Measurements from ENCODE around the gene ITGB6.

Gene ITGB6, protein sequence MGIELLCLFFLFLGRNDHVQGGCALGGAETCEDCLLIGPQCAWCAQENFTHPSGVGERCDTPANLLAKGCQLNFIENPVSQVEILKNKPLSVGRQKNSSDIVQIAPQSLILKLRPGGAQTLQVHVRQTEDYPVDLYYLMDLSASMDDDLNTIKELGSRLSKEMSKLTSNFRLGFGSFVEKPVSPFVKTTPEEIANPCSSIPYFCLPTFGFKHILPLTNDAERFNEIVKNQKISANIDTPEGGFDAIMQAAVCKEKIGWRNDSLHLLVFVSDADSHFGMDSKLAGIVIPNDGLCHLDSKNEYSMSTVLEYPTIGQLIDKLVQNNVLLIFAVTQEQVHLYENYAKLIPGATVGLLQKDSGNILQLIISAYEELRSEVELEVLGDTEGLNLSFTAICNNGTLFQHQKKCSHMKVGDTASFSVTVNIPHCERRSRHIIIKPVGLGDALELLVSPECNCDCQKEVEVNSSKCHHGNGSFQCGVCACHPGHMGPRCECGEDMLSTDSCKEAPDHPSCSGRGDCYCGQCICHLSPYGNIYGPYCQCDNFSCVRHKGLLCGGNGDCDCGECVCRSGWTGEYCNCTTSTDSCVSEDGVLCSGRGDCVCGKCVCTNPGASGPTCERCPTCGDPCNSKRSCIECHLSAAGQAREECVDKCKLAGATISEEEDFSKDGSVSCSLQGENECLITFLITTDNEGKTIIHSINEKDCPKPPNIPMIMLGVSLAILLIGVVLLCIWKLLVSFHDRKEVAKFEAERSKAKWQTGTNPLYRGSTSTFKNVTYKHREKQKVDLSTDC

DNA sequence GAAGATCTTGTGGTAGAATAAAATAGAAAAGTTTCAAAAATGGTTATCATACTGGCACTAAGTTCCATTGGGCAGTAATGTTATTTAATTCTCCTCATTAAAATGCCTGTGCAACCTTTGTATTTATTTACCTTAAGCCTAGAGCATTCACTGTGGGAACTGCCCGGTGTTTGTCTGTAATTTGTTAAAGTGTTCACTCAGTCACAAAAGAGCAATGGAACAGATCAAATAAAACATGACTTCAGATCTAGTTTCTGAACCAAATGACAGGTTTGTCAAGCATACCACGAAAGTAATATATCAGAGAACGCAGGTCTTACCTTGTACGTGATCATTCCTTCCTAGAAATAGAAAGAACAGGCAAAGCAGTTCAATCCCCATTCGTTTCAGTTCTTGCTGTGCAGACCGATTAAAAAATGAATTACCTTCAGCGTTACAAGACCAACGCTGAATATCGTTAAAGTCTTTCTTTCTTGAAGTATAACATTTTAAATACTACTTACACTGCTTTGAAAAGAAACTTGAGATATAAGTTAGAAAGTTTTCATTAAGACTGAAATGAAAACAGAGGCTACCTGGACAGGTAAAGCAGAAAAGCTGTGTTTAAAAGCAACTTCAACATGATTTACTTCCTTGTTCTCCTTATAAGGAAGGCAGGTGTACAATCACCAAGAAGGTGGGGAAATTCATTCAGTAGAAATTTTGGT lies at the start of gene ITGB6:
Gene ITGB6 (minus strand): TSS at position 590 of the 707 bp plus-strand sequence. CDS start 209 bp downstream, at position 381.
- H3K27me3 Mint-ChIP-seq: peaks cover 17% of the 10 kb centered on the region
- CTCF ChIA-PET: interaction anchor here (0.9 kb wide), 1 partner anchor 10 kb away, joined by 4 read pairs; no protein-coding TSS in a partner anchor

DNA sequence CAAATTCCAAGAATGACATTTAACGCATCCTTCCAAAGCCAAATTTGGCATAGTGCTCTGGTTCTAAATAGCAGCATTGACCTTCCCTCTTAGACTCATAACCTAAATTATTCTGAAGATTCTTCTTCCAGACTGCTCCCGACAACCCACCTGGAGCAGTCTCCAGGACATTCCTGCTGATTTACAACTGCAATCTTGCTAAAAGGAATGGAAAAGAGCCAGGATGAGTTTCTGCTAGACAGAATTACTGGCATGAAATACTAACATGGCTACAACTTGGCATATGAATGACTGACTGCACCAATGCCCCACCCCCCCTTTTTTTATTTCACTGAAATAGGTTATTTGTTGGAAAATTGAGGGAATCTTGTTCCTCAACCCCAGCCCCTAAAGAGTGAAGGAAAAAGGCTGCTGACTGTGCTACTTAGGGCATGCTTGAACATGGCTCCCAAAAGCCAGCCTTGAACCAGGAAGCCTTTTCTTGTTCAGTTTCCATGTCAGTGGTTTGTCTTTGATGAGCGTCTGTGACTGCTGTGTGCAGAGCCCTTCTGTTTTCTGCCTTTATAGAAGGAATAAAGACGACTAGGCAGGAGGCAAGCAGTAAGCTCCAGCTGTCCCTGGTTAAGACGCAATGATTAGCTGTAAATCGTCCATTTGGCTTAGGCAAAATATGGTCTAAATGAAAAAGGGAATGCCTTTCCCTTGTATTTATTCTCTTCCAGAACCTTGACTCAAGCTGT lies 47.4 kb upstream of the ITGB6 start:
- no peak overlapping the region for H3K4me3 Mint-ChIP-seq
- no peaks in the 10 kb centered on the region for H3K36me3 Mint-ChIP-seq
- no peaks in the 10 kb centered on the region for H3K27me3 Mint-ChIP-seq
- CTCF ChIA-PET: no interaction called here
- no peaks in the 10 kb centered on the region for H3K9me3 Mint-ChIP-seq
- DNase-seq: no peak
- H3K4me1 Mint-ChIP-seq: no peaks in the 10 kb centered on the region
- no peak overlapping the region for H3K27ac Mint-ChIP-seq

More for the DNA sequence above, at the start of gene ITGB6:
- H3K9me3 Mint-ChIP-seq: no peaks in the 10 kb centered on the region
- no peak within 1 kb of the TSS for H3K27ac Mint-ChIP-seq
- no peak within 1 kb of the TSS for H3K4me3 Mint-ChIP-seq
- DNase-seq: no peak
- no peaks in the 10 kb centered on the region for H3K36me3 Mint-ChIP-seq
- H3K4me1 Mint-ChIP-seq: peaks cover 5% of the 10 kb centered on the region

DNA sequence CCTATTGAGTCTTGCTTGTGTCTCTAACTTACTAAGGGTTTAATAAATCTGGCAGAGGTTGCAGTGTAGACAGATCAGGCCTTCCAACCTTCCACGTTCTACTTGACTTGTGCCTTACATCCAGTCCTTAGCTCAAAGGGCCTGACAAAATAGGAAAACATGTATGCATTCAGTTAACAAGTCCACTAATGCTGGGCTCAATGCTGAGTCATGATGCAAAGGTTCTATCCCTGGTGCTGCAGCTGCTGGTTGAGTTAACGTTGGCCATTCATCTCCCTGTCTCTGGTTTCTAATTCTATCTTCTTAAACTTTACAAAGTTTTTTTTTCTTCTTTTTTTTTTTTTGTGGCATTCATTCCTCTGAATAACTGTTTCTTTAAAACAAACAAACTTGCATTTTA lies 46.3 kb upstream of the ITGB6 start:
- no peaks in the 10 kb centered on the region for H3K27me3 Mint-ChIP-seq
- H3K9me3 Mint-ChIP-seq: no peaks in the 10 kb centered on the region
- CTCF ChIA-PET: no interaction called here
- no peak overlapping the region for H3K4me3 Mint-ChIP-seq
- H3K27ac Mint-ChIP-seq: no peak overlapping the region
- no peak for DNase-seq
- no peaks in the 10 kb centered on the region for H3K4me1 Mint-ChIP-seq
- no peaks in the 10 kb centered on the region for H3K36me3 Mint-ChIP-seq

DNA sequence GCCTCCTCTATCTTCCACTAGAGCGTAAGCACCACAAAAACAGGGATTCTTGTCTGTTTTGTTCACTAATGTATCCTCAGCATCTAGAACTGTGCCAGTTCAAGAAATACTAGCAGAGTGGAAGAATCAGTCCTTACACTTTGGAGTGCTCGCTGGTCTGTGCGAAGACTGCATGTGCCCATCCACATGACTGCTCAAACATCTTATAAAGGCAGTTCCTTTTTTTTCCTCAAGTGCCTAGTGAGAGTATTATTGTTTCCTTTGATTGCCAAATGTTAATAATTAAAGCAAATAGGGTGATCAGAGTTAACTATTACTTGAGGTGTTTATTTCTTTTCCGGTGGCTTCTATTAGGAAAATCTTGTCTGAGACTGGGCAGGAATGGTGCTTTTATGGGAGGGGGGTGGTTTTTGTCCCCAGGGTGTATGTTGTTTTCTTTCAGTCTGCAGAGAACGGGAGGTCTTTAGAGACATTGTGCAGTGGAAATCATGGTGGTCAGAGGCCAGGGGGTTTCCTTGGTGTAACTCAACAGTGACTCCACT lies 45.6 kb upstream of the ITGB6 start:
- H3K36me3 Mint-ChIP-seq: no peaks in the 10 kb centered on the region
- H3K27ac Mint-ChIP-seq: no peak overlapping the region
- CTCF ChIA-PET: interaction anchor here (0.9 kb wide), 1 partner anchor 673 kb away, joined by 3 read pairs; no protein-coding TSS in a partner anchor
- H3K27me3 Mint-ChIP-seq: no peaks in the 10 kb centered on the region
- H3K4me3 Mint-ChIP-seq: no peak overlapping the region
- H3K4me1 Mint-ChIP-seq: no peaks in the 10 kb centered on the region
- no peaks in the 10 kb centered on the region for H3K9me3 Mint-ChIP-seq
- DNase-seq: no peak

DNA sequence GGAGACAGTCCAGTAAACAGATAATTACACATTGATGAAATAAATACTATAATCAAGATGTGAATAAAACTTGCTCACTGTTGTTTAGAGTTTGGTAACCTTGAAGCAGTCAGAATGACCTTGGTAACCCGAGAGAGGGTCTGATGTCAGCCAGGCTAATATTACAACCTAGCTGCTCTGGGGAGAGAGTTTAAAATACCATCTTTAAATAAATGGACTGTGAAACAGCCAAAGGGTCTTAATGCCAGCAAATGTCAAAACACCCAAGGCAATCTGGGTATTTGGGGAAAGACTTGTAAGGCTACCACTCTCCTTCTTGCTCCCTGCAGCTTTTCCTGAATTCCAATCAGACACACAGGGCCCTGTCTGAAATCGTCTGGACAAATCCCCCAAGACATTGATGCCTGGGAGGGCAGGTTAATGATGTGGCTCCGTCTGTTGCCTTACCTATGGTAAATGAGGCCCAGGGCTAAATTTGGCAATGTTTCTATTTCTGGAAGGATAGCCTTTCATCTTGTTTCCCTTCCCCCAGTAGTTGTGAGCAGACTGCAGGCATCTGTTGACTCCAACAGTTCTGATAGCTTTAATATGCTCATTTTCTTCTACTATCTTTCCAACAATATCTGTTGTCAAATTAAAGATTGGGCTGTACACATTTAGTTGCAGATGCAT lies 43.0 kb upstream of the ITGB6 start:
- Mint-ChIP-seq H3K9me3 (no peaks in the 10 kb centered on the region), H3K4me3 (no peak overlapping the region), H3K4me1 (no peaks in the 10 kb centered on the region), H3K36me3 (no peaks in the 10 kb centered on the region), H3K27ac (no peak overlapping the region), H3K27me3 (peaks cover 5% of the 10 kb centered on the region)
- no peak for DNase-seq
- CTCF ChIA-PET: no interaction called here

DNA sequence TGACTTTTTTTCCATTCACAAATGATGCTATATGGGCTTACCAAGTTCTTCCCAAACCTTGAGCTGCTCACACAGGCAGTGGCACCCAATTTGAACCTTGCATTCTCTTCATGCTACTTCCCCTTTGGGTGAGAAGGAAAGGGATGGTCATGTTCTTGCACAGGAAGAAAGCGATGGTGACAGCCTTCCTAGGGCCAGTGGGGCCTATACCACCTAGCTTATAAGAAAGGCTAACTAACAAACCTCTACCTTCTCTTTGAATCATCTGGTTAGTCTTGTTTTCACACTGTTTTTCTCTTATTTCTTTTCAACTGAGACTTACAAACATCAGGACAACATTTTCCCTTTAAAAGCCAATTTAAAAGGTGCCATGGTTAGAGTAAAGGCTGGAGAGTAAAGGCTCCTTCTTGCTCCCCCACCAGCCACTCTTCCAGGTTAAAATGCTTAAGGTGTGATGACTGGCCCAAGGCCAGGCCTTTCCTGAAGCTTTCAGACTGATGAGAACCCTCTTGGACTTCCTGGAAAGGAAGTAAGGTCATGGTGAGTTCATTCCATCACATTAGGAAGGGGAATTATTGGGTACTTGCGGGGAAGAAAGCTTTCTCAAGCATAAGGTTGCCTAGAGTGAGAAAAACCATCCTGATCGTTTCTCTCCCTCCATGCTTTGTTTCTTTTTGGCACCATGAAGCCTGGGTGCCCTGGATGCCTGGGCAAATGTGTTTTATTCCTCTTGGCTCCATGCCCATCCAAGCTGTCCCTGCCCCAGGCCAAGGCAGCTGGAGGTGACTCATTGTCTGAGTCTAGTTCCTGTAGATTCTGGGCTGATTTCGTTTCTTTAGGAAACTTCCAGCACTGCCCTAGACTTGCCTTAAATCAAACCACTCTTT lies 41.4 kb upstream of the ITGB6 start:
- H3K4me3 Mint-ChIP-seq: no peak overlapping the region
- H3K36me3 Mint-ChIP-seq: no peaks in the 10 kb centered on the region
- H3K9me3 Mint-ChIP-seq: no peaks in the 10 kb centered on the region
- DNase-seq: no peak
- H3K4me1 Mint-ChIP-seq: no peaks in the 10 kb centered on the region
- CTCF ChIA-PET: interaction anchor here (1.0 kb wide), 1 partner anchor 10 kb away, joined by 4 read pairs; no protein-coding TSS in a partner anchor
- H3K27me3 Mint-ChIP-seq: peaks cover 9% of the 10 kb centered on the region
- no peak overlapping the region for H3K27ac Mint-ChIP-seq

DNA sequence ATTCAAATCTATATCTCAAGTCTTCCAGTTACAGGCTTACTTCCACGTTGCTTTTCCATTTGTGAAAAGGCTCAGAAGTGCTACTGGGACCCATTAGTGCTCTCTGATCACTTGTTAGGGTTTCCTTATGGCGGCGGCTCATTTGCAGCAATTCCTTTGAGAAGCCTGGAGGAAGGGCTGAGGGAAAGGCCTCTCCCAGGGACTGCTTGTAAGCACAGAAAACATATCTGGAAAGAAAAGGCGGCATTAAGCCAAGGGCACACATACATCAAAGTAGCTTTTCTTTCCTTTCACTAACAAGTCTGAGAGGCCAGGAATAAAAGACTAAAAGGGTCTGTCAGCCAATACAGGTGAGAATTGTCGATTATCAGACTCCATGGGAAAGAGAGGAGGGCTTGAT lies 39.4 kb upstream of the ITGB6 start:
- H3K4me1 Mint-ChIP-seq: no peaks in the 10 kb centered on the region
- H3K27me3 Mint-ChIP-seq: peaks cover 9% of the 10 kb centered on the region
- H3K27ac Mint-ChIP-seq: no peak overlapping the region
- no peak for DNase-seq
- CTCF ChIA-PET: no interaction called here
- no peak overlapping the region for H3K4me3 Mint-ChIP-seq
- no peaks in the 10 kb centered on the region for H3K9me3 Mint-ChIP-seq
- H3K36me3 Mint-ChIP-seq: no peaks in the 10 kb centered on the region

DNA sequence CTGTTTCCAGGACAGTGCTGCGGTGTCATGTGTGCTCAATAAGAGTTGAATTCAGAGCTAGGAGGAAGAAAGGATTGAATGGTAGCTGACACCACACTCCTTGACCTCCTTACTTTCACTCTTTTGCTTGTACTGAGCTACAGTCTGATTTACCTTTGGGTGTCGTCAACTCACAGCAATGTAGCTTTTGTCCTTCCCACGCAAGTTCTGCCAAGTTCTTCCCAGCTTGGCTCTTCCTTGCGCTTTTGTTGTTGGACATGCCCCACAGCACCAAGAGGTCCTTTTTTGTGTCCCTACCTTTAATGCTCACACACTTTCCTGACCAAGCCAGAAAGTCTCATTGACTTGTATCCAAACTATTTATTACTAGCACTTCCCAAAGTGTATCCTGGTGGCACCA lies 38.3 kb upstream of the ITGB6 start:
- Mint-ChIP-seq H3K4me3 (no peak overlapping the region), H3K36me3 (no peaks in the 10 kb centered on the region), H3K27me3 (peaks cover 9% of the 10 kb centered on the region), H3K9me3 (no peaks in the 10 kb centered on the region), H3K27ac (no peak overlapping the region), H3K4me1 (no peaks in the 10 kb centered on the region)
- CTCF ChIA-PET: interaction anchor here (1.7 kb wide), 1 partner anchor 14 kb away, joined by 6 read pairs; no protein-coding TSS in a partner anchor
- DNase-seq: no peak

DNA sequence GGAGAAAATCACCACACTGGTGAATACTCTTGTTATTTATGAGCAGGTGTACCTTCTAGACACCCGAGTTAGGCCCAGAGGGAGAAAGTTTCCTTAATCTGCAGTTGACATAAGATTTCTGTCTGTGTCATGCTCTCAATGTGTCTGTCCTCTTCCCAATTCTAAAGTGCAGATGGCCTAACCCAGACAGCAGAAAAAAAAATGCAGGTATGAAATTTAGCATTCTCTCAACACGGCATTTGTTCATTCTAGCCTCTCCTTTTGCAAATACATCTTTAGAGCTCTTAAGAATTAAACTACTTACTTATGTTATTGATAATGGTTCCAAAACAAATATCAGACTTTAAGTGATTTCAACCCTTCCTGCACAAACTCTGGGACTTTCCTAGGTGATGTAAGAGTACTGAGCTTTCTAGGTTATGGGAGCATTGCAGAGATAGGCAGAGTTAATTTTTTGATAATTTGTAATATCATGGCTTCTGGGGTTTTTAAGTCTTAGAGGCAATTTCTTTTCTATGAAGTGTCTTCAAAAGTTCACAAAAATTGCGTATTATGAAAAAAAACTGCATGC lies 32.9 kb upstream of the ITGB6 start:
- Mint-ChIP-seq H3K4me1 (no peaks in the 10 kb centered on the region), H3K27ac (no peak overlapping the region), H3K9me3 (no peaks in the 10 kb centered on the region), H3K27me3 (peaks cover 4% of the 10 kb centered on the region), H3K36me3 (no peaks in the 10 kb centered on the region), H3K4me3 (no peak overlapping the region)
- CTCF ChIA-PET: interaction anchor here (1.5 kb wide), 1 partner anchor 19 kb away, joined by 3 read pairs; no protein-coding TSS in a partner anchor
- no peak for DNase-seq

DNA sequence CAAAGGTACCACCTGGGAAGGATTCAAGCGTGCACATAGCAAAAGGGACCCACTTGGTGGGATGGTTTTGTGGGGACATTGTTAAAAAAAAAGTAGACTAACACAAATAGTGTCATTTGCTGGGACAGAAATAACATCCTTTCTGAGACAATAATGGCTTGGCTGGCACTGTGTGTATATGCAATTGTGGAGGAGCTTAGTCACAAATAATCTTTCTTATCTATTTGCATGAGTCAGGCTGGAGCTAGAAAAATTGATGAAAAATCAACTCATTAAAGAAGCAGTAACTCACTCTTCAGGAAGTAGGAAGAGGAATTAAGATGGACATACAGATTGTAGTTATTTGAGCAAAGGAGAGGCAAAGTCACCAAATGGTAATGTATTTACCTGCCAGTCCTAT lies 29.5 kb upstream of the ITGB6 start:
- no peak for DNase-seq
- Mint-ChIP-seq H3K27me3 (peaks cover 15% of the 10 kb centered on the region), H3K4me3 (no peak overlapping the region), H3K27ac (no peak overlapping the region), H3K4me1 (peaks cover 3% of the 10 kb centered on the region), H3K36me3 (no peaks in the 10 kb centered on the region), H3K9me3 (no peaks in the 10 kb centered on the region)
- CTCF ChIA-PET: interaction anchor here (0.6 kb wide), 1 partner anchor 748 kb away, joined by 3 read pairs; no protein-coding TSS in a partner anchor

DNA sequence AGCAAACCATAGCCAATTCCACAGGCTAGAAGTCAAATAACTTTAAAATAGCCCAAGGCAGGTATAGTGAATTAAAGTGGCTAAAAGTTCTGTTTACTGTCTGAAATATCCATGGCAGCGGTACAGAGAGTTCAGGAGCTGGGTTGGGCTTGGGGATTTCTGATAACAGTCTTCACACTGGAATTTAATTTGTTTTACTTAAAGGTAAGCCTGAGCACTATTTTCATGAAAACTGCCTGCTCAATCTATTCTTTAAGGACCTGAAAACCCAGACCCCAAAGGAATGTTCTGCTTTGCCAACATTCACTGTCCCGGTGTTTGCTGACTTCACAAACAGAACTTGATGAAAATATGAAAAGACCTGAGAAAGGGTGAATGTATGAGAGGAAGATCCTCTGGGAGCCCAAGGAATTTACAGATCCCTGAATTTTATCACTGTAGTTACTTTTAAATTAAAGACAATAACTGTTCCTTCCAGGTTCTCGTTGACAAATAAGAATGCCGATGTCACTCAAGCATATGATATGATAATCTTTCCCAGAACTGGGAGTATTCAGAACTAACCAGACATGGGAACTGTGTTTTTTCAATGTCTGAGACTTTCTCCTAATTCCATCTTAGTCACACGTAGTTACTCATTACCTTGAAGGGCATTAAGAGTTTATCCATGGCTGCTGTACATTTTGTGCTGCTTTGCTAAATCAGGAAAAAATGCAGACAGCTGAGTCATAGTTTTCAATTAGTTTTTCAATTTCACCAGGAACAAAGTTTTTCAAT lies 28.3 kb upstream of the ITGB6 start:
- Mint-ChIP-seq H3K27me3 (peaks cover 15% of the 10 kb centered on the region), H3K4me1 (peaks cover 15% of the 10 kb centered on the region), H3K36me3 (no peaks in the 10 kb centered on the region), H3K4me3 (no peak overlapping the region), H3K9me3 (no peaks in the 10 kb centered on the region), H3K27ac (no peak overlapping the region)
- DNase-seq: no peak
- CTCF ChIA-PET: no interaction called here
